ENCODE results near the gene CTTNBP2.
A peak's percentile ranks its signal among the peaks of the same experiment; 100 is the strongest.

Gene CTTNBP2

DNA sequence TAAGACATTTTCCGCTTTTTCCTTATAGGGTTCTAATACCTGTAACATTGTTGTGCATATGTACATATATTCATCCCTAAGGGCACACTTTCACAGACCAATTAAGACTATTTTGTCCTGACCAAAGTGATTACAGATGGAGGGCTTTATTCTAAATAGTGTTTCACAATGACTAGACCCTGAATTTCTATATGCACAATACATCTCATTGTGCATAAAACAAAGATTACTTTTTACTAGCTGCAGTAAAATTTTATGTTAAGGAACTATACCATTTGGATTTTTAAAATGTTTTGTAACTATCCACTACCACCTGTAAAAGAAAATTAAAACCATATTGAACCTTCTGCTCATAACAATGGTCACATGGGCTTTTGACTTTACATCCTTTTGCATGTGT lies 87.8 kb downstream of the CTTNBP2 start:
- H3K23ac ChIP-seq (ENCODE audit: low read length in 2 of 2): no peak overlapping the region
- H2AK5ac ChIP-seq (ENCODE audit: low read length, severe bottlenecking): no peak overlapping the region
- no peak for DNase-seq
- peaks cover 4% of the 10 kb centered on the region for H3K4me1 ChIP-seq (ENCODE audit: control insufficient read depth, insufficient read depth, low read depth, low read length)
- no peak overlapping the region for H3K4ac ChIP-seq (ENCODE audit: low read depth in 1 of 2, low read length in 2 of 2)
- WGBS: no CpG with 5 or more reads among the region's 1 CpG
- no peak overlapping the region for H3K14ac ChIP-seq (ENCODE audit: low read length in 2 of 2)
- no peak overlapping the region for H3K18ac ChIP-seq (ENCODE audit: low read depth in 1 of 2, low read length in 2 of 2)
- no peak overlapping the region for H3K4me3 ChIP-seq (ENCODE audit: insufficient read depth in 1 of 2, low read depth in 1 of 2, low read length in 2 of 2)
- H3K9me3 ChIP-seq (ENCODE audit: control insufficient read depth, low read length): no peaks in the 10 kb centered on the region
- H2BK12ac ChIP-seq (ENCODE audit: low read length in 2 of 2): no peak overlapping the region
- H2BK120ac ChIP-seq (ENCODE audit: low read depth, low read length): no peak overlapping the region
- H3K27ac ChIP-seq (ENCODE audit: low read length, poor library complexity, severe bottlenecking): no peak overlapping the region
- H3K4me2 ChIP-seq (ENCODE audit: low read length, poor library complexity, severe bottlenecking): no peak overlapping the region
- no peak overlapping the region for H2BK15ac ChIP-seq (ENCODE audit: low read depth, poor library complexity, severe bottlenecking)
- no peak overlapping the region for H3K9ac ChIP-seq (ENCODE audit: low read length)
- no peak overlapping the region for H2BK5ac ChIP-seq (ENCODE audit: low read depth, low read length, poor library complexity, severe bottlenecking)
- no peaks in the 10 kb centered on the region for H3K79me1 ChIP-seq (replicated peaks; ENCODE audit: low read length, poor library complexity, severe bottlenecking)
- H3K27me3 ChIP-seq (ENCODE audit: control insufficient read depth in 1 of 2, insufficient read depth in 1 of 2, low read length in 2 of 2): no peaks in the 10 kb centered on the region
- H2AFZ ChIP-seq (ENCODE audit: low read depth, low read length): no peak overlapping the region
- H4K8ac ChIP-seq (ENCODE audit: low read length): no peak overlapping the region
- H3K36me3 ChIP-seq (ENCODE audit: control insufficient read depth in 1 of 2, insufficient read depth in 2 of 2, low read depth in 1 of 2, low read length in 2 of 2): no peaks in the 10 kb centered on the region
- no peak overlapping the region for H4K91ac ChIP-seq (ENCODE audit: low read length)

DNA sequence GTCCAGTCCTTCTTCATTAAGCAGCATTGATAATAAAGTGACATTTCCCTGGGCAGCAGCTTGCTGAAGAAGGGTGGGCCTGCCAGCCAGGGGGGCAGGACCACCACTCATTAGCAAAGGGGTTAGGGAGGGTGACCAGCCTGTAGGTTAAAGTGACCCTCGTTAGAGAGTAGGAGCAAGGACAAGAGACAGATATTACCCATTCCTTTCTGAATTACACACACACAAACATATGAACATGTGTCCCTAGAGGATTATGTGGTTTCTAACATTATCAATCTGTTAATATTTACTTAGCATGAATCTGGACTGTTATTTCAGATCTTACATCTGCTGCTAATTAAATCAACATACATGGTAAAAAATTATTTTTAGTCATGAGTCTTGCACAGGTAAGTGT lies 88.9 kb downstream of the CTTNBP2 start:
- no CpG with 5 or more reads among the region's 1 CpG for WGBS

GRCh38 chr7:117782761-117783160 lies 90.5 kb downstream of the CTTNBP2 start:
- Histone ChIP-seq H4K91ac (ENCODE audit: low read length) (no peak overlapping the region), H4K8ac (ENCODE audit: low read length) (no peak overlapping the region), H3K14ac (ENCODE audit: low read length in 2 of 2) (no peak overlapping the region), H3K4me2 (ENCODE audit: low read length, poor library complexity, severe bottlenecking) (no peak overlapping the region), H2BK12ac (ENCODE audit: low read length in 2 of 2) (no peak overlapping the region), H2BK15ac (ENCODE audit: low read depth, poor library complexity, severe bottlenecking) (no peak overlapping the region), H3K4ac (ENCODE audit: low read depth in 1 of 2, low read length in 2 of 2) (no peak overlapping the region), H3K4me1 (ENCODE audit: control insufficient read depth, insufficient read depth, low read depth, low read length) (peaks cover 4% of the 10 kb centered on the region), H3K79me1 (replicated peaks; ENCODE audit: low read length, poor library complexity, severe bottlenecking) (no peaks in the 10 kb centered on the region), H3K36me3 (ENCODE audit: control insufficient read depth in 1 of 2, insufficient read depth in 2 of 2, low read depth in 1 of 2, low read length in 2 of 2) (no peaks in the 10 kb centered on the region), H3K9me3 (ENCODE audit: control insufficient read depth, low read length) (no peaks in the 10 kb centered on the region), H2AK5ac (ENCODE audit: low read length, severe bottlenecking) (no peak overlapping the region), H3K27me3 (ENCODE audit: control insufficient read depth in 1 of 2, insufficient read depth in 1 of 2, low read length in 2 of 2) (no peaks in the 10 kb centered on the region), H2AFZ (ENCODE audit: low read depth, low read length) (no peak overlapping the region), H3K18ac (ENCODE audit: low read depth in 1 of 2, low read length in 2 of 2) (no peak overlapping the region), H2BK120ac (ENCODE audit: low read depth, low read length) (no peak overlapping the region), H3K23ac (ENCODE audit: low read length in 2 of 2) (no peak overlapping the region), H3K27ac (ENCODE audit: low read length, poor library complexity, severe bottlenecking) (no peak overlapping the region), H3K9ac (ENCODE audit: low read length) (no peak overlapping the region), H2BK5ac (ENCODE audit: low read depth, low read length, poor library complexity, severe bottlenecking) (no peak overlapping the region), H3K4me3 (ENCODE audit: insufficient read depth in 1 of 2, low read depth in 1 of 2, low read length in 2 of 2) (no peak overlapping the region)
- WGBS: 100% methylated on average over 3 of the region's 3 CpGs
- DNase-seq: no peak

More for the DNA sequence above, 88.9 kb downstream of the CTTNBP2 start:
- H3K9ac ChIP-seq (ENCODE audit: low read length): no peak overlapping the region
- no peak overlapping the region for H2BK120ac ChIP-seq (ENCODE audit: low read depth, low read length)
- H3K79me1 ChIP-seq (replicated peaks; ENCODE audit: low read length, poor library complexity, severe bottlenecking): no peaks in the 10 kb centered on the region
- H2AK5ac ChIP-seq (ENCODE audit: low read length, severe bottlenecking): peak overlapping the region; percentile 49
- no peak overlapping the region for H2BK5ac ChIP-seq (ENCODE audit: low read depth, low read length, poor library complexity, severe bottlenecking)
- no peak for DNase-seq
- H3K18ac ChIP-seq (ENCODE audit: low read depth in 1 of 2, low read length in 2 of 2): no peak overlapping the region
- H3K9me3 ChIP-seq (ENCODE audit: control insufficient read depth, low read length): no peaks in the 10 kb centered on the region
- H3K23ac ChIP-seq (ENCODE audit: low read length in 2 of 2): peak overlapping the region in 1 of 2 experiments; percentile 92
- H3K14ac ChIP-seq (ENCODE audit: low read length in 2 of 2): no peak overlapping the region
- no peaks in the 10 kb centered on the region for H3K27me3 ChIP-seq (ENCODE audit: control insufficient read depth in 1 of 2, insufficient read depth in 1 of 2, low read length in 2 of 2)
- H2AFZ ChIP-seq (ENCODE audit: low read depth, low read length): no peak overlapping the region
- H3K4me2 ChIP-seq (ENCODE audit: low read length, poor library complexity, severe bottlenecking): no peak overlapping the region
- H2BK15ac ChIP-seq (ENCODE audit: low read depth, poor library complexity, severe bottlenecking): no peak overlapping the region
- H3K36me3 ChIP-seq (ENCODE audit: control insufficient read depth in 1 of 2, insufficient read depth in 2 of 2, low read depth in 1 of 2, low read length in 2 of 2): no peaks in the 10 kb centered on the region
- peaks cover 4% of the 10 kb centered on the region for H3K4me1 ChIP-seq (ENCODE audit: control insufficient read depth, insufficient read depth, low read depth, low read length)
- H3K4ac ChIP-seq (ENCODE audit: low read depth in 1 of 2, low read length in 2 of 2): no peak overlapping the region
- no peak overlapping the region for H3K4me3 ChIP-seq (ENCODE audit: insufficient read depth in 1 of 2, low read depth in 1 of 2, low read length in 2 of 2)
- H4K91ac ChIP-seq (ENCODE audit: low read length): no peak overlapping the region
- no peak overlapping the region for H2BK12ac ChIP-seq (ENCODE audit: low read length in 2 of 2)
- H4K8ac ChIP-seq (ENCODE audit: low read length): no peak overlapping the region
- no peak overlapping the region for H3K27ac ChIP-seq (ENCODE audit: low read length, poor library complexity, severe bottlenecking)

- Histone ChIP-seq H2BK5ac (ENCODE audit: low read depth, low read length, poor library complexity, severe bottlenecking) (no peak overlapping the region), H3K4me1 (ENCODE audit: control insufficient read depth, insufficient read depth, low read depth, low read length) (peaks cover 6% of the 10 kb centered on the region), H3K27me3 (ENCODE audit: control insufficient read depth in 1 of 2, insufficient read depth in 1 of 2, low read length in 2 of 2) (no peaks in the 10 kb centered on the region), H3K4ac (ENCODE audit: low read depth in 1 of 2, low read length in 2 of 2) (no peak overlapping the region), H3K9ac (ENCODE audit: low read length) (no peak overlapping the region), H3K18ac (ENCODE audit: low read depth in 1 of 2, low read length in 2 of 2) (no peak overlapping the region), H3K27ac (ENCODE audit: low read length, poor library complexity, severe bottlenecking) (no peak overlapping the region), H4K91ac (ENCODE audit: low read length) (no peak overlapping the region), H4K8ac (ENCODE audit: low read length) (no peak overlapping the region), H3K23ac (ENCODE audit: low read length in 2 of 2) (no peak overlapping the region), H2AK5ac (ENCODE audit: low read length, severe bottlenecking) (no peak overlapping the region), H2BK12ac (ENCODE audit: low read length in 2 of 2) (no peak overlapping the region), H3K36me3 (ENCODE audit: control insufficient read depth in 1 of 2, insufficient read depth in 2 of 2, low read depth in 1 of 2, low read length in 2 of 2) (no peaks in the 10 kb centered on the region), H2BK15ac (ENCODE audit: low read depth, poor library complexity, severe bottlenecking) (no peak overlapping the region), H3K79me1 (replicated peaks; ENCODE audit: low read length, poor library complexity, severe bottlenecking) (no peaks in the 10 kb centered on the region), H3K4me3 (ENCODE audit: insufficient read depth in 1 of 2, low read depth in 1 of 2, low read length in 2 of 2) (no peak overlapping the region), H2AFZ (ENCODE audit: low read depth, low read length) (no peak overlapping the region), H2BK120ac (ENCODE audit: low read depth, low read length) (no peak overlapping the region), H3K9me3 (ENCODE audit: control insufficient read depth, low read length) (no peaks in the 10 kb centered on the region), H3K4me2 (ENCODE audit: low read length, poor library complexity, severe bottlenecking) (no peak overlapping the region), H3K14ac (ENCODE audit: low read length in 2 of 2) (no peak overlapping the region)
- WGBS: 100% methylated on average over 1 of the region's 2 CpGs
- no peak for DNase-seq
Observed at GRCh38 chr7:117781707-117782106, 91.5 kb downstream of the CTTNBP2 start.
